PC-3 (cell line): Measurements from ENCODE around the gene FSIP1.

Experiments
- CTCF ChIP-seq: fragments of 300-600 bp; sonication (generic); conservative IDR thresholded peaks from 2 replicates; pipeline ENCODE4 v1.5.1; 2017; ENCODE audit warnings: antibody characterized with exemption, low read depth, mild to moderate bottlenecking, low read length
- EZH2 ChIP-seq: fragments of 300-600 bp; sonication (generic); IDR thresholded peaks from one replicate; pipeline ENCODE4 v1.6.1; 2017; ENCODE audit warnings: antibody characterized with exemption, mild to moderate bottlenecking, low read length; ENCODE audit not compliant: unreplicated experiment

GRCh38 chr15:39747326-39747725 lies 35.3 kb downstream of the FSIP1 start:
- no peak for TF ChIP-seq CTCF
- no peak for TF ChIP-seq EZH2
